PC-9 (cell line): Measurements from ENCODE around the gene TRIP6. TPM values are rescaled to one million over a fixed set of nuclear protein-coding genes. Genes with fewer than 3 reads are reported as not detected.
"Not testable (repeated sequence)": the region's sequence is repeated elsewhere in the genome, so short reads cannot be mapped to it uniquely, and the experiment has no call there.

Experiments used
- BruUV-seq: library from RNA; stranded (reverse); fragments of 400-500 nt; replicated peaks from 2 replicates; lab custom pipeline; 2021; lab: Mats Ljungman, UMichigan
- CTCF ChIA-PET: fragments of 300-600 bp; sonication (Branson Sonifier 250); formaldehyde crosslinking; loops from one replicate; lab custom pipeline; 2022; ENCODE audit warnings: antibody characterized with exemption; lab: Charles Lee
- POLR2A ChIA-PET: fragments of 300-600 bp; sonication (Branson Sonifier 250); formaldehyde crosslinking; loops from one replicate; lab custom pipeline; 2022; ENCODE audit warnings: antibody characterized with exemption; ENCODE audit not compliant: unreplicated experiment; lab: Charles Lee
- DNase-seq, 2 experiments: peaks; one replicate each; pipeline versions ENCODE4 v3.0.0 to v3.0.0-alpha.2; 2015 to 2022; ENCODE audit warnings: mixed read lengths in 1 of 2
- H2AFZ ChIP-seq: fragments of 200-600 bp; sonication (generic); 2 replicates; pipeline ENCODE4 v1.8.1; 2017; ENCODE audit warnings: antibody characterized with exemption
- H3F3A ChIP-seq: fragments of 200-600 bp; sonication (generic); 2 replicates; pipeline ENCODE4 v1.8.1; 2017; ENCODE audit warnings: antibody characterized with exemption, mild to moderate bottlenecking, low read depth; ENCODE audit not compliant: insufficient read depth
- H3K27ac ChIP-seq: fragments of 200-600 bp; sonication (generic); 2 replicates; pipeline ENCODE4 v1.6.1; 2016; ENCODE audit warnings: mixed run types
- H3K27me3 ChIP-seq: fragments of 200-600 bp; sonication (generic); 2 replicates; pipeline ENCODE4 v1.6.1; 2016; ENCODE audit warnings: low read depth, mixed run types; ENCODE audit not compliant: insufficient read depth
- H3K36me3 ChIP-seq: fragments of 200-600 bp; sonication (generic); 2 replicates; pipeline ENCODE4 v1.6.1; 2016; ENCODE audit warnings: low read depth, mixed run types
- H3K4me1 ChIP-seq: fragments of 200-600 bp; sonication (generic); replicated peaks from 2 replicates; pipeline ENCODE4 v1.6.1; 2016; ENCODE audit warnings: mixed run types; ENCODE audit not compliant: insufficient read depth
- H3K4me2 ChIP-seq: fragments of 200-600 bp; sonication (generic); 2 replicates; pipeline ENCODE4 v1.6.1; 2017; ENCODE audit warnings: mixed run types
- H3K4me3 ChIP-seq: fragments of 200-600 bp; sonication (generic); 2 replicates; pipeline ENCODE4 v1.6.1; 2016; ENCODE audit warnings: mixed run types
- H3K79me2 ChIP-seq: fragments of 200-600 bp; sonication (generic); 2 replicates; pipeline ENCODE4 v1.6.1; 2017; ENCODE audit warnings: low read depth, mixed run types
- H3K9me2 ChIP-seq: fragments of 200-600 bp; sonication (generic); 2 replicates; pipeline ENCODE4 v1.8.1; 2017; ENCODE audit warnings: mild to moderate bottlenecking; ENCODE audit not compliant: insufficient read depth
- H3K9me3 ChIP-seq: fragments of 200-600 bp; sonication (generic); 2 replicates; pipeline ENCODE4 v1.8.1; 2016; ENCODE audit warnings: low read depth; ENCODE audit not compliant: insufficient read depth
- H4K20me1 ChIP-seq: fragments of 200-600 bp; sonication (generic); 2 replicates; pipeline ENCODE4 v1.8.1; 2017; ENCODE audit not compliant: insufficient read depth
- EZH2 ChIP-seq: fragments of 200-600 bp; sonication (generic); IDR thresholded peaks from 2 replicates; pipeline ENCODE4 v1.8.0; 2017; ENCODE audit warnings: antibody characterized with exemption, low read depth
- intact Hi-C: fragments of 100-400 bp; cut with micrococcal nuclease; formaldehyde crosslinking; loops from one replicate; pipeline ENCODE4 v1.10.0; 2022; ENCODE audit not compliant: unreplicated experiment
- total RNA-seq: library from RNA; stranded (reverse); gene quantifications from 2 replicates; pipeline ENCODE4 v1.2.3, GENCODE V29; 2021
- TF ChIP-seq, protein P1 (sequence below): fragments of 200-600 bp; sonication (generic); conservative IDR thresholded peaks from 2 replicates; pipeline ENCODE4 v1.6.1; 2017; ENCODE audit warnings: mixed run types, antibody characterized with exemption, mild to moderate bottlenecking, moderate library complexity

TRIP6 gene
- total RNA-seq, 1 experiment from 2014 or later, result 89.3 TPM

DNA sequence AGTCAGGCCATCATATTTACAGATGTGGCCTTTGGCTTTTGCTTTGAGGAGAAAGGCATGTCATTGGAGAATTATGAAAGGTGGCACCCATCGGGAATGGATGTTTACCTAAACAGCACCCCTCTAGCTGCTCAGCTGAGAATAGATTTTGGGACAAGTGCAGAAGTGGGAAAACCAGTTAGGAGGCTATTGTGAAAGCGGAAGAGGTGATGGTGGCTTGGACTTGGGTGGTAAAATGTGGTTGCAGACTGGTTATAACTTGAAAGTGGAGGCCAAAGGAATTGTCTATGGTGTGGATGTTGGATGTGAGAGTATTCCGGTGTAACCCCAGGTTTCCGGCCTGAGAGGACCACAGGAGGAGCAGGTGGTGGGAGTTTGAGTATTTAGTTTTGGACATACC lies 19.8 kb upstream of the TRIP6 start:
- Histone ChIP-seq H3K79me2 (no peaks in the 10 kb centered on the region), H4K20me1 (no peaks in the 10 kb centered on the region), H3K36me3 (no peaks in the 10 kb centered on the region), H3F3A (peaks cover 10% of the 10 kb centered on the region; the same call in 1 of the 2 replicates), H2AFZ (no peak overlapping the region), H3K27ac (no peak overlapping the region), H3K4me1 (0 out of 2 replicates have a peak, but pooled peaks cover 4% of the 10 kb centered on the region), H3K27me3 (no peaks in the 10 kb centered on the region), H3K9me2 (no peaks in the 10 kb centered on the region), H3K4me2 (no peak overlapping the region), H3K9me3 (no peaks in the 10 kb centered on the region), H3K4me3 (no peak overlapping the region)
- no TSS peak for BruUV-seq
- no peak for TF ChIP-seq EZH2
- TF ChIP-seq, protein P1, sequence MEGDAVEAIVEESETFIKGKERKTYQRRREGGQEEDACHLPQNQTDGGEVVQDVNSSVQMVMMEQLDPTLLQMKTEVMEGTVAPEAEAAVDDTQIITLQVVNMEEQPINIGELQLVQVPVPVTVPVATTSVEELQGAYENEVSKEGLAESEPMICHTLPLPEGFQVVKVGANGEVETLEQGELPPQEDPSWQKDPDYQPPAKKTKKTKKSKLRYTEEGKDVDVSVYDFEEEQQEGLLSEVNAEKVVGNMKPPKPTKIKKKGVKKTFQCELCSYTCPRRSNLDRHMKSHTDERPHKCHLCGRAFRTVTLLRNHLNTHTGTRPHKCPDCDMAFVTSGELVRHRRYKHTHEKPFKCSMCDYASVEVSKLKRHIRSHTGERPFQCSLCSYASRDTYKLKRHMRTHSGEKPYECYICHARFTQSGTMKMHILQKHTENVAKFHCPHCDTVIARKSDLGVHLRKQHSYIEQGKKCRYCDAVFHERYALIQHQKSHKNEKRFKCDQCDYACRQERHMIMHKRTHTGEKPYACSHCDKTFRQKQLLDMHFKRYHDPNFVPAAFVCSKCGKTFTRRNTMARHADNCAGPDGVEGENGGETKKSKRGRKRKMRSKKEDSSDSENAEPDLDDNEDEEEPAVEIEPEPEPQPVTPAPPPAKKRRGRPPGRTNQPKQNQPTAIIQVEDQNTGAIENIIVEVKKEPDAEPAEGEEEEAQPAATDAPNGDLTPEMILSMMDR, result no peak
- no peak for DNase-seq
- CTCF ChIA-PET, result no interaction called here
- intact Hi-C loops, result no loop called here
- POLR2A ChIA-PET, result no interaction called here

DNA sequence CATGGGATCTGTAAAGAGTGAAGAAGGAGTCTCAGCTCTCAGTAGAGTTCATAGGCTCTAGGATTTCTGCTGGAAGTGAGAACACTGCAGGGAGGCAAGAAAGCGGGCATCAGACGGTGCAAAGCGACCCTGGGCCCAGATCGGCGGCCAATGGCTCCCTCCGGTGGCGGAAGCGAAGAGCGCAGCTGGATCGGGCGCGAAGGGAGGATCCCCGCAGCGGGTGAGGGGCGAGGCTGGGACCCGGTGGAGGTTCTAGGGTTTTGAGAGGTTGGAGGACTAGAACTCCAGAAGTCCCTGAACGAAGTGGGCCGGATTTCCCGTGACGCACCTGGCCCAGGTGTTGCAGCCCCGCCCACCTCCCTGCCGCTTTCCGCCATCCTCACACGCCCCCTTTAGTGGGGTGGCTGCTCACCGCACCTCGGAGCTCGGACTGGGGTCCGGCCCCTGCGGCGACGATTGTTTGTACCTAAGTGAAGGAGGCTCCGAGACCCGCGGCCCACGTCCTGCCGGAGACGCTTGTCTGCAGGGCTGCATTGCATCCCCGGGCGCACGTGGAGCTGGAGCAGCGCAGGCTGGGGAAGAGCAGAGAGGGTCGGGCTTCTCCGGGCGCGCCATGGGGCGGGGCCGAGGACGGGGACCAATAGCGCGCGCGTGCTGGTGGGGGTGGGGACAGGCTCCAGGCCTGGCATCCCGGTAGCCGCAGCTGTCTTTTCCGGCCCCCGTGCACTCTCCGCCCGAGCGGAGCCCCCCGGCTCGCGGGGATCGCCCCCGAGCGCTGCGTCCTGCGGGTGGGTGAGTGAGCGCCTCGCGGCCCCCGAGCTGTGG lies 14.9 kb upstream of the TRIP6 start, which contains the start of gene SLC12A9:
Gene SLC12A9 (plus strand): TSS at position 666 of the 825 bp plus-strand sequence. CDS start 1,485 bp downstream, outside the sequence.
- H3K4me3 ChIP-seq, result peak within 1 kb of the TSS; percentile 97
- peaks cover 11% of the 10 kb centered on the region; the same call in 1 of the 2 replicates for H3F3A ChIP-seq
- no peaks in the 10 kb centered on the region for H4K20me1 ChIP-seq
- DNase-seq, result peak; percentile 76 to 93
- H3K27ac ChIP-seq, result no peak within 1 kb of the TSS
- H3K36me3 ChIP-seq, result no peaks in the 10 kb centered on the region
- no peaks in the 10 kb centered on the region for H3K79me2 ChIP-seq
- intact Hi-C loops, result loop anchor here (1.0 to 10.0 kb wide), 7 partner anchors 13 to 717 kb away; partner anchors contain the start of genes EPHB4 and EPO
- no peaks in the 10 kb centered on the region for H3K9me3 ChIP-seq
- BruUV-seq, result TSS peak; percentile 51
- H3K27me3 ChIP-seq, result no peaks in the 10 kb centered on the region
- H3K4me1 ChIP-seq, result peaks cover 9% of the 10 kb centered on the region
- H2AFZ ChIP-seq, result peak within 1 kb of the TSS; percentile 93
- no peaks in the 10 kb centered on the region for H3K9me2 ChIP-seq
- POLR2A ChIA-PET, result interaction anchor here (0.5 to 1.4 kb wide), 10 partner anchors 25 to 897 kb away, joined by 3 to 25 read pairs (median 5); partner anchors contain the start of genes EPHB4, NYAP1, POP7 and UFSP1
- H3K4me2 ChIP-seq, result peak within 1 kb of the TSS; percentile 94
- TF ChIP-seq, protein P1, result peak; percentile 95
- TF ChIP-seq EZH2, result no peak
- CTCF ChIA-PET, result interaction anchor here (0.5 to 2.1 kb wide), 15 partner anchors 17 to 423 kb away, joined by 3 to 16 read pairs (median 5); partner anchors contain the start of genes EPHB4, POP7 and UFSP1

DNA sequence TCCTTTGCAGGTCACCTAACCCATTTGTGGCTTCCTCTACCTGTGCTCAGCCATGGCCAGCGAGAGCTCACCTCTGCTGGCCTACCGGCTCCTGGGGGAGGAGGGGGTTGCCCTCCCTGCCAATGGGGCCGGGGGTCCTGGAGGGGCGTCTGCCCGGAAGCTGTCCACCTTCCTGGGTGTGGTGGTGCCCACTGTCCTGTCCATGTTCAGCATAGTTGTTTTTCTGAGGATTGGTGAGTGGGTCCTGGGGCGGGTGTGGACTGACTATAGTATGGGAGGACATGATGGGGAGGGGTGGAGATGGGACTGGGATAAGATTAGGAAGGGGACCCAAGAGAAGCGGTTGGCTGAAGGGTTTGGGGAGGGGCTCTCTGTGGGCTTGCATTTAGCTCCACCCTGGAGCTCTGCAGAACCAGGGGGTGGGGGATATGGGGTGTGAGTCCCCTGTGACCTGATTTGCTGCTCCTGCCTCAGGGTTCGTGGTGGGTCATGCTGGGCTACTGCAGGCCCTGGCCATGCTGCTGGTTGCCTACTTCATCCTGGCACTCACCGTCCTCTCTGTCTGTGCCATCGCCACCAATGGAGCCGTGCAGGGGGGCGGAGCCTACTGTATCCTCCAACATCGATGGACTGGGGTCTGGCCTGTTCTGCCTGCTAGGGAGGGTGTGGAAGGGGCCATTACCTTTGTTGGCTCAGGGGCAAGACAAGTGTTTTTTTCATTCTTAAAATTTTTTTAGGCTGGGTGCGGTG lies 12.9 kb upstream of the TRIP6 start:
- Histone ChIP-seq H3K36me3 (no peaks in the 10 kb centered on the region), H3K27ac (no peak overlapping the region), H3K4me3 (no peak overlapping the region), H3K9me3 (no peaks in the 10 kb centered on the region), H3K4me2 (no peak overlapping the region), H2AFZ (no peak overlapping the region), H3F3A (peaks cover 11% of the 10 kb centered on the region; the same call in 1 of the 2 replicates), H3K4me1 (peaks cover 9% of the 10 kb centered on the region), H3K79me2 (no peaks in the 10 kb centered on the region), H3K27me3 (no peaks in the 10 kb centered on the region), H3K9me2 (no peaks in the 10 kb centered on the region), H4K20me1 (no peaks in the 10 kb centered on the region)
- CTCF ChIA-PET, result interaction anchor here (1.0 to 1.2 kb wide), 2 partner anchors 54 to 150 kb away, joined by 3 to 4 read pairs; no protein-coding TSS in a partner anchor
- DNase-seq, result no peak
- intact Hi-C loops, result loop anchor here (10.0 kb wide), 1 partner anchor 720 kb away; no protein-coding TSS in a partner anchor
- POLR2A ChIA-PET, result no interaction called here
- TF ChIP-seq, protein P1, result no peak
- TF ChIP-seq EZH2, result no peak
- BruUV-seq, result no TSS peak

DNA sequence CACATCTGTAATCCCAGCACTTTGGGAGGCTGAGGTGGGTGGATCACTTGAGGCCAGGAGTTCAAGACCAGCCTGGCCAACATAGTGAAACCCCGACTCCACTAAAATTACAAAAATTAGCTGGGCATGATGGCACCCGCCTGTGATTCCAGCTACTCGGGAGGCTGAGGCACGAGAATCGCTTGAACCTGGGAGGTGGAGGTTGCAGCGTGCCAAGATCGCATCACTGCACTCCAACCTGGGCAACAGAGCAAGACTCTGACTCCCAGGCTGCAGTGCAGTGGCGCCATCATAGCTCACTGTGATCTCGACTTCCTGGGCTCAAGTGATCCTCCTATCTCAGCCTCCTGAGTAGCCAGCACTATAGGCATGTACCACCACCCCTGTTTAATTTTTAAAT lies 12.3 kb upstream of the TRIP6 start:
- H4K20me1 ChIP-seq, H3K27me3 ChIP-seq, BruUV-seq, H3K9me3 ChIP-seq, H3K4me2 ChIP-seq, H3K27ac ChIP-seq, H3K4me3 ChIP-seq, H3K36me3 ChIP-seq, H2AFZ ChIP-seq, H3K9me2 ChIP-seq, CTCF ChIA-PET, H3K79me2 ChIP-seq, H3K4me1 ChIP-seq, DNase-seq, POLR2A ChIA-PET: not testable (repeated sequence)
- intact Hi-C loops, result loop anchor here (10.0 kb wide), 1 partner anchor 720 kb away; no protein-coding TSS in a partner anchor
- H3F3A ChIP-seq, result peaks cover 11% of the 10 kb centered on the region; the same call in 1 of the 2 replicates
